Astrocyte of the cerebellum (primary cell): Measurements from ENCODE around the gene PLCL1.

Experiments used
- DNase-seq: peaks from one replicate; pipeline ENCODE4 v3.0.0-alpha.2; 2011; ENCODE audit warnings: low read depth
- H3K4me3 ChIP-seq: 2 replicates; pipeline ENCODE4 v1.5.1; 2011; ENCODE audit warnings: mild to moderate bottlenecking, low read depth, low read length, moderate library complexity
- in situ Hi-C: cut with HindIII; loops from 2 replicates; pipeline ENCODE4 v1.10.0; 2017; ENCODE audit warnings: low sequenced_read_pairs
- TF ChIP-seq, protein P1 (sequence below): IDR thresholded peaks from 2 replicates; pipeline ENCODE4 v1.5.1; 2012; ENCODE audit warnings: low read length, low read depth, moderate library complexity, mild to moderate bottlenecking; ENCODE audit errors: missing control alignments

The PLCL1 gene

DNA sequence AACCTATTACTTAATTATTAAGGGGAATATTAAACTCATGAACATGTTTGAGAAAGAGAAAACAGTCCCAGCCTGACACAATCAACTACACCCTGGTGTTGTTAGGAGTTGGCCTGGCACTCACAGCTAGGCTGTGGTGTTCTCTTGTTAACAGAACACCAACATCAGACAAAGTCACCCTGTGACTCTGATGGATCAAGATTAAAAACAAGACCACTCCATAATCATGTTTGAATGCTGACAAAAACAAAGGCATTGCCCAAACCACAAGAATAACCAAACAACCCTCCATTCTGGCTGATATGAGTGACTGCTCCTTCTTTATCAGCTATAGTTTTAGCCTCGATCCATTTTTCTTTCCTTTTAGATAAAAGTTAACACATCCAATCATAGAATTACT is 22.3 kb upstream of the PLCL1 start:
- in situ Hi-C loops: no loop called here
- DNase-seq: no peak
- TF ChIP-seq, protein P1, sequence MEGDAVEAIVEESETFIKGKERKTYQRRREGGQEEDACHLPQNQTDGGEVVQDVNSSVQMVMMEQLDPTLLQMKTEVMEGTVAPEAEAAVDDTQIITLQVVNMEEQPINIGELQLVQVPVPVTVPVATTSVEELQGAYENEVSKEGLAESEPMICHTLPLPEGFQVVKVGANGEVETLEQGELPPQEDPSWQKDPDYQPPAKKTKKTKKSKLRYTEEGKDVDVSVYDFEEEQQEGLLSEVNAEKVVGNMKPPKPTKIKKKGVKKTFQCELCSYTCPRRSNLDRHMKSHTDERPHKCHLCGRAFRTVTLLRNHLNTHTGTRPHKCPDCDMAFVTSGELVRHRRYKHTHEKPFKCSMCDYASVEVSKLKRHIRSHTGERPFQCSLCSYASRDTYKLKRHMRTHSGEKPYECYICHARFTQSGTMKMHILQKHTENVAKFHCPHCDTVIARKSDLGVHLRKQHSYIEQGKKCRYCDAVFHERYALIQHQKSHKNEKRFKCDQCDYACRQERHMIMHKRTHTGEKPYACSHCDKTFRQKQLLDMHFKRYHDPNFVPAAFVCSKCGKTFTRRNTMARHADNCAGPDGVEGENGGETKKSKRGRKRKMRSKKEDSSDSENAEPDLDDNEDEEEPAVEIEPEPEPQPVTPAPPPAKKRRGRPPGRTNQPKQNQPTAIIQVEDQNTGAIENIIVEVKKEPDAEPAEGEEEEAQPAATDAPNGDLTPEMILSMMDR: no peak
- H3K4me3 ChIP-seq: no peak overlapping the region

DNA sequence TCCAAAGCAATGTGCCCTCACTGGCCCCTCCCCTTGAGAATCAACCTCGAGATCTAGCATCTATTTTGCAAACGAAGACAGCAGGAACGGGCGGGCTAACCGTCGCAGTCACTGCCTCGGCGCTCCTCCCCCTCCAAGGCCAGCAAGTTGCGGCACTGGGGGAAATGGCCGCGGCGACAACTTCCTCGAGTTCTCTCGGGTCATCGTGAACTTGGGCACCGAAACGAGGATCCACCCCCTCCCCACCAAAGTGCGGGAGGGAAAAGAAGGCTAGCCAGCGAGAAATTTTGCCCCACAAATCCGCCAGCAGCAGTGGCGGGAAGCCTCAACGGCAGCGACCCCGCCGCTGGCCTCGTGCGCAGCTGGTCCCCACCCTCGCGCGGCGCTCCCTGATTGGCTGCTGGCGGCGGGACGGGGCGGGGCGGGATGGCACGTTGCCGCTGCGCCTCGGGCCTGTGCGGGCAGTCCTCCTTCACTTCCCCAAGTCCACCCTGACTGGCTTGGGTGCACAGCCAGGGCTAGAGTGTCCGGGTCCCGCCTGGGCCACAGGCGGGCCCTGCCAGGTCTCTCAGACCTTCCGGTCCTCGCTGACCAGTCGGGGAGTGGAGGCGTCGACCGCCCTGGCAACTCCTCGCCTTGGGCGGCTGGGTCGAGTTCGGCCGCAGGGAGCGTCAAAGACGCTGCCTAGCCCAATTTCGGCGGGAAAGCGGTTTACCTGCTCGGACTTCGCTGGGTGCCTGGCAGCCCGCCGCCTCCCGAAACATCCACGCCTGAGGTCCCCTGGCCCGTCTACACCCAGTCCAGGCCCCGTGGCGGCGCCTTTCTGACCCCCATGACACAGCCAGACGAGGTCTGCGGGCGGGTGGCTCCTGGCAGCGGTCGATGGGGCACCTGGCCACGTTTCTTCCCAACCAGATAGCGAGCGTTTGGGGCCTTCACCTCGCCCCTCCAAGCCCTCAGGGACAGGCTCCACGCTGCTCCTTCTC is 19.1 kb upstream of the PLCL1 start, which contains the start of gene BOLL:
Gene BOLL, minus strand, starts transcription at position 364 of the 986 bp plus-strand sequence. CDS start 3,469 bp downstream, outside the sequence.
- in situ Hi-C loops: no loop called here
- peak within 1 kb of the TSS; percentile 35 for H3K4me3 ChIP-seq
- TF ChIP-seq, protein P1: no peak
- DNase-seq: no peak

DNA sequence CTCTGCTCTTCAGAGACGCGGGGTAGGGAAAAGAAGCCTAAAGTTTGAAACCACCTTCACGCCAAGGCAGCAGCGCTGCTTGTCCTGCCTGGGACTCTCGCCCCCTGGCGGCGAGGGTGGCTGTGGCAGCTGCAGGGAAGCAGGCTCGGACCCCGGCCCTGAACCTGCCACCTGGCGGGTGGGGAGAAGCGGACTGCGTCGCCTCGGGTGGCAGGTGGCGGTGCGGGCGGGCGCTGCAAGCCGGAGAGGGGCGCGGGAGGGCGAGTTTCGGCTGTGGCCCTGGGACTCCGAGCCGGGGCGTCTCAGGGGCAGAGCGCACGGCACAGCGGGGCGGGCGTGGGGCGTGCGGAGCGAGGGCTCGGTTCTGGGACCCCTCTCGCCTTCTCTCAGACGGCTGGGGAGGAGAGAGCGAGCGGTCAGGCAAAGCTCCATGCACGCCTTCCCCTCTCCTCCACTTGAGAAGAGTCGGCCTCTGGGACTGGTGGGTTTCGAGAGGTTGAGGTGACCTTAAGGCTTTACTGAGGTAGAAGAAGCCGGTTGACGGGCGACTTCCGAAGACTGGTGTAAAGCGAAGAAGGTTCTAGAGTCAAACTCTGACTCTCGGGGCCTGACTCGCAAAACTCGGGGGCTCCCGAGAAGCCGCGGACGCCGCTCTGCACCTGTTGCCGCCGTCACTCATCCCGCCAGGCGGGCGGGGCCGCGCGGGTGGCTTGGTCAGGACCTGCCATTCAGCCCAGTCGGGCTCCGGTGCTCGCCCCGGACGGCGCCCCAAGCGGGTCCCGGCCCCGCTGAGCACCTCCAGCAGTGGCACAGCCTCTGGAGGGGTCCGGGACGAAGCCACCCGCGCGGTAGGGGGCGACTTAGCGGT is 18.1 kb upstream of the PLCL1 start:
- in situ Hi-C loops: no loop called here
- TF ChIP-seq, protein P1: peak; percentile 55
- H3K4me3 ChIP-seq: peak overlapping the region; percentile 35
- no peak for DNase-seq

GRCh38 chr2:197793456-197793855 is 10.9 kb upstream of the PLCL1 start:
- no peak overlapping the region for H3K4me3 ChIP-seq
- TF ChIP-seq, protein P1: no peak
- in situ Hi-C loops: no loop called here
- DNase-seq: no peak

DNA sequence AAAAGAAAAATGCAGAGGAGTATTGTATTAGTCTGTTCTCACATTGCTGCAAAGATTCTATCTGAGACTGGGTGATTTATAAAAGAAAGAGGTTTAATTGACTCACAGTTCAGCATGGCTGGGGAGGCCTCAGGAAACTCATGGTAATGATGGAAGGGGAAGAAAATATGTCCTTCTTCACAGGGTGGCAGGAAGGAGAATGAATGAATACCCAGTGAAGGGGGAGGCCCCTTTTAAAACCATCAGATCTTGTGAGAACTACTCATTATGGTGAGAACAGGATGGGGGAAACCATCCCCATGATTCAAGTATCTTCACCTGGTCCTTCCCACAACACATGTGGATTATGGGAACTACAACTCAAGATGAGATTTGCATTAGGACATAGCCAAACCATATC is 9.1 kb upstream of the PLCL1 start:
- DNase-seq: no peak
- no peak overlapping the region for H3K4me3 ChIP-seq
- in situ Hi-C loops: no loop called here
- TF ChIP-seq, protein P1: no peak

DNA sequence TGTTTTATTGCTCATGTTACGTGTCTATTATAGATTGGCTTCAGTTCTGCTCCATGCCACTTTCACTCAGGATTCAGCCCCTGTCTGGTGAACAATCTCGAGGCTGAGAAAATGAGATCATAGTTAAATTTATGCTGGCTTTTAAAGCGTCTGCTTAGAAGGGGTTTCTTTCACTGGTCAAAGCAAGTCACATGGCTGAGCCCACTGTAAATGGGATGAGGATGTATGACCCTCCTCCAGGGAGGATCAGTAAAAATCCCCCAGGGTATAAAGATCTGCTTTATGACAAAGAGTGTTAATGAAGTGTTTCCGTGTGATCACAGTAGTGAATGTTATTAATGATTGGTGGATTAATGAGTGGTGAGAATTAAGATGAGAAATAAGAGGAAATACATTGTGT is 6.2 kb upstream of the PLCL1 start:
- in situ Hi-C loops: no loop called here

More for the DNA sequence above, 6.2 kb upstream of the PLCL1 start:
- no peak for DNase-seq
- TF ChIP-seq, protein P1: no peak
- no peak overlapping the region for H3K4me3 ChIP-seq
